Measurements from ENCODE around the gene IRAK1.

Gene IRAK1

GRCh38 chrX:154019633-154020528 is at the start of gene IRAK1:
Gene IRAK1 (minus strand): TSS chrX:154019902. CDS start chrX:154019812, 90 bp downstream.
- peak; percentile 60 for DNase-seq (ENCODE audit: low read depth)
- TF ChIP-seq CTCF (IDR thresholded peaks at IDR 0.05; ENCODE audit: low read length, missing control alignments), result no peak
- peak within 1 kb of the TSS; percentile 58 for H3K4me3 ChIP-seq (replicated peaks; ENCODE audit: low read depth, low read length)

GRCh38 chrX:154068560-154068959 is 48.9 kb upstream of the IRAK1 start:
- H3K4me3 ChIP-seq (replicated peaks; ENCODE audit: low read depth, low read length), result no peak overlapping the region
- DNase-seq (ENCODE audit: low read depth), result no peak

GRCh38 chrX:154064637-154065435 is 45.1 kb upstream of the IRAK1 start:
- no peak for DNase-seq (ENCODE audit: low read depth)
- no peak overlapping the region for H3K4me3 ChIP-seq (replicated peaks; ENCODE audit: low read depth, low read length)
- TF ChIP-seq CTCF (IDR thresholded peaks at IDR 0.05; ENCODE audit: low read length, missing control alignments), result no peak

More at GRCh38 chrX:154068560-154068959, 48.9 kb upstream of the IRAK1 start:
- TF ChIP-seq CTCF (IDR thresholded peaks at IDR 0.05; ENCODE audit: low read length, missing control alignments), result no peak

GRCh38 chrX:154063234-154063633 is 43.5 kb upstream of the IRAK1 start:
- no peak for TF ChIP-seq CTCF (IDR thresholded peaks at IDR 0.05; ENCODE audit: low read length, missing control alignments)
- no peak overlapping the region for H3K4me3 ChIP-seq (replicated peaks; ENCODE audit: low read depth, low read length)
- DNase-seq (ENCODE audit: low read depth), result no peak

- H3K4me3 ChIP-seq (replicated peaks; ENCODE audit: low read depth, low read length), result no peak overlapping the region
- DNase-seq (ENCODE audit: low read depth), result no peak
- no peak for TF ChIP-seq CTCF (IDR thresholded peaks at IDR 0.05; ENCODE audit: low read length, missing control alignments)
These were observed 42.1 kb upstream of the IRAK1 start for GRCh38 chrX:154061801-154062200.

- H3K4me3 ChIP-seq (replicated peaks; ENCODE audit: low read depth, low read length), result no peak overlapping the region
- DNase-seq (ENCODE audit: low read depth), result no peak
- TF ChIP-seq CTCF (IDR thresholded peaks at IDR 0.05; ENCODE audit: low read length, missing control alignments), result no peak
These were observed 40.1 kb upstream of the IRAK1 start for GRCh38 chrX:154059729-154060245.

Data from fibroblast of pulmonary artery (primary cell).